ENCODE data around the gene DDIT3.

DDIT3 gene

GRCh38 chr12:57469296-57470164 is 50.8 kb downstream of the DDIT3 start:
- Histone ChIP-seq H3K4me1 (ENCODE audit: insufficient read depth, low read length) (no peaks in the 10 kb centered on the region), H3K9me3 (ENCODE audit: low read length) (no peaks in the 10 kb centered on the region), H3K4me3 (ENCODE audit: low read depth in 1 of 2, low read length in 2 of 2) (no peak overlapping the region), H3K36me3 (ENCODE audit: insufficient read depth, low read length) (no peaks in the 10 kb centered on the region), H3K27me3 (ENCODE audit: control insufficient read depth in 1 of 2, insufficient read depth in 2 of 2, low read length in 2 of 2) (peaks cover 7 to 10% of the 10 kb centered on the region in 2 donors), H3K27ac (ENCODE audit: low read depth, low read length) (no peak overlapping the region), H3K9ac (ENCODE audit: low read length) (no peak overlapping the region)

- Histone ChIP-seq H3K4me3 (ENCODE audit: low read depth in 1 of 2, low read length in 2 of 2) (no peak overlapping the region), H3K27ac (ENCODE audit: low read depth, low read length) (no peak overlapping the region), H3K9me3 (ENCODE audit: low read length) (no peaks in the 10 kb centered on the region), H3K9ac (ENCODE audit: low read length) (no peak overlapping the region), H3K27me3 (ENCODE audit: control insufficient read depth in 1 of 2, insufficient read depth in 2 of 2, low read length in 2 of 2) (peaks cover 0 to 3% of the 10 kb centered on the region in 2 donors), H3K4me1 (ENCODE audit: insufficient read depth, low read length) (no peaks in the 10 kb centered on the region), H3K36me3 (ENCODE audit: insufficient read depth, low read length) (no peaks in the 10 kb centered on the region)
Measured at GRCh38 chr12:57467915-57468314, 52.4 kb downstream of the DDIT3 start.

- Histone ChIP-seq H3K36me3 (ENCODE audit: insufficient read depth, low read length) (no peaks in the 10 kb centered on the region), H3K27me3 (ENCODE audit: control insufficient read depth in 1 of 2, insufficient read depth in 2 of 2, low read length in 2 of 2) (peaks cover 0 to 3% of the 10 kb centered on the region in 2 donors), H3K4me1 (ENCODE audit: insufficient read depth, low read length) (peaks cover 5% of the 10 kb centered on the region), H3K9me3 (ENCODE audit: low read length) (no peaks in the 10 kb centered on the region), H3K9ac (ENCODE audit: low read length) (no peak overlapping the region), H3K27ac (ENCODE audit: low read depth, low read length) (no peak overlapping the region), H3K4me3 (ENCODE audit: low read depth in 1 of 2, low read length in 2 of 2) (no peak overlapping the region)
Measured at GRCh38 chr12:57467212-57467874, 53.0 kb downstream of the DDIT3 start.

All from muscle layer of colon (tissue), 2 donors.